ENCODE results near the gene HSD3B2.

DNA sequence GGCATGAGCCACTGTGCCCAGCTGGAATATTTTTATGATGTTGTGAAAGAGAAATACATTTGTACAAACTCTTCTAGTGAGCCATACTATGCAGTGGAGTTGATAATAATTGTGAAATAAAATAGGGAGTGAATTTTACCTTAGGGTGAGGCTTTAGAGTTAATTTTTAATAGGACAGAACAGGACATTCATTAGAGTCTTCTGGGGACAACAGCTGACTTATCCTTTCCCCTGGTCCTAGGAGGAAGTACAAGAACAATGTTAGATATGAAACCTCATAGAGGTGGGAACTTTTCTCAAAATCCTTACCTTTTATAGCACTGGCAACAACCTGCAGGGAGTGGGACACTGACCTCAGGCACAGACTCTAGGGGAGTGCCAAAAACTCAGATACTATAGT is 24.4 kb upstream of the HSD3B2 start:
- TF ChIP-seq, protein P1, sequence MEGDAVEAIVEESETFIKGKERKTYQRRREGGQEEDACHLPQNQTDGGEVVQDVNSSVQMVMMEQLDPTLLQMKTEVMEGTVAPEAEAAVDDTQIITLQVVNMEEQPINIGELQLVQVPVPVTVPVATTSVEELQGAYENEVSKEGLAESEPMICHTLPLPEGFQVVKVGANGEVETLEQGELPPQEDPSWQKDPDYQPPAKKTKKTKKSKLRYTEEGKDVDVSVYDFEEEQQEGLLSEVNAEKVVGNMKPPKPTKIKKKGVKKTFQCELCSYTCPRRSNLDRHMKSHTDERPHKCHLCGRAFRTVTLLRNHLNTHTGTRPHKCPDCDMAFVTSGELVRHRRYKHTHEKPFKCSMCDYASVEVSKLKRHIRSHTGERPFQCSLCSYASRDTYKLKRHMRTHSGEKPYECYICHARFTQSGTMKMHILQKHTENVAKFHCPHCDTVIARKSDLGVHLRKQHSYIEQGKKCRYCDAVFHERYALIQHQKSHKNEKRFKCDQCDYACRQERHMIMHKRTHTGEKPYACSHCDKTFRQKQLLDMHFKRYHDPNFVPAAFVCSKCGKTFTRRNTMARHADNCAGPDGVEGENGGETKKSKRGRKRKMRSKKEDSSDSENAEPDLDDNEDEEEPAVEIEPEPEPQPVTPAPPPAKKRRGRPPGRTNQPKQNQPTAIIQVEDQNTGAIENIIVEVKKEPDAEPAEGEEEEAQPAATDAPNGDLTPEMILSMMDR (conservative IDR thresholded peaks at IDR 0.05) = no peak
- TF ChIP-seq ZFX (IDR thresholded peaks at IDR 0.05) = no peak

Measured in C4-2B (cell line).